ENCODE measurements around the gene EIF2S1.

GRCh38 chr14:67421356-67422224 is 61.5 kb downstream of the EIF2S1 start:
- no peak for TF ChIP-seq CTCF (IDR thresholded peaks at IDR 0.05; ENCODE audit: low read depth, low read length)
- TF ChIP-seq POLR2A (IDR thresholded peaks at IDR 0.05; ENCODE audit: extremely low read depth, insufficient read length), result no peak
- no peak for TF ChIP-seq MYC (IDR thresholded peaks at IDR 0.05; ENCODE audit: low read depth, low read length)

Measured in NB4 (cell line).